GM21515 (cell line): Measurements from ENCODE around the gene ARFRP1.
"Not testable (repeated sequence)": the region's sequence is repeated elsewhere in the genome, so short reads cannot be mapped to it uniquely, and the experiment has no call there.

Experiments used
- ATAC-seq: cut with Tn5 transposase; IDR thresholded peaks from one replicate; pipeline ENCODE4 v1.9.1; 2021; ENCODE audit not compliant: unreplicated experiment

ARFRP1 gene

DNA sequence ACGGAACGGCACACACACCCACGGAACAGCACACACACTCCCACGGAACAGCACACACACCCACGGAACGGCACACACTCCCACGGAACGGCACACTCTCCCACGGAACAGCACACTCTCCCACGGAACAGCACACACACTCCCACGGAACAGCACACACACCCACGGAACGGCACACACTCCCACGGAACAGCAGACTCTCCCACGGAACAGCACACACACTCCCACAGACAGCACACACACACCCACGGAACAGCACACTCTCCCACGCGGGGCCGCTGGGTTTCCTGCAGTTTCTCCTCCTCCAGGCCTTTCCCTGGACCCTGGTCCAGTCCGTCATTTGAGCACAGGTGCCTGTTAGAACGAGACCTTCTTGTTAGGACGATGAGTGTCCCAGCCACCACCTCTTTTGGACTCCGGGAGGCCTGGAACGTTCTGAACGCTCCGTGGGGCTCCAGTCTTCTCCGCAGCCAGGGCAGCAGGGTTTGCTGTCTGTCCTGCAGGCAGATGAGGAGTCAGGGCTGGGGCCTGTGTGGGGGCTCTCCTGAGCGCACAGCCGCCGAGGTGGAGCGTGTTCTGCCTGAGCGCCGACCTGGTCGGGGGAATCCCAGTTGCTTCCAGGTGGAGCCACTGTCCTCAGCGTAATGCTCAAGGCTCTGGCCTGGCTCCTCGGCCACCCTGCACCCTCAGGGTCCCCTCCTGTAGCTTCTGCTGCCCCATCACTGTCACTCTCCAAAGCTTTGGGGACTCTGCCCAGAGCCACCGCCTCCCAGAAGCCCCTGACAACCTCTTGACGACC lies 28.9 kb downstream of the ARFRP1 start:
- no peak for ATAC-seq

DNA sequence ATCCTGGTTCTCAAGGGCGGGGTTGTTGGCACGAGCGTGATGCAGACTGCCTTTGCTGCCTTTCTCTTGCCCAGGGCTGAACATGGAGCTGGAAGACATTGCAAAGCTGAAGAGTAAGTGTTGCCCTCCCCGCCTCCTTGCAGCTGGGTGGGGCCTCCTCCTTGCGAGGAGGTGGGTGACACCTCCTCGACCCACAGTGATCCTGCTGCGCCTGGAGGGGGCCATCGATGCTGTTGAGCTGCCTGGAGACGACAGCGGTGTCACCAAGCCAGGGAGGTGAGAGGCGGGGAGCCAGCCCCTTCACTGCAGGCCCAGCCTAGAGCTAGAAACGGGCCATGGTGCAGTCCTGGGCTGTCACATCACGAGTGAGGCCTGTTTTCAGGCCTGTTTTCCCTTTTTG lies 29.7 kb downstream of the ARFRP1 start:
- no peak for ATAC-seq

DNA sequence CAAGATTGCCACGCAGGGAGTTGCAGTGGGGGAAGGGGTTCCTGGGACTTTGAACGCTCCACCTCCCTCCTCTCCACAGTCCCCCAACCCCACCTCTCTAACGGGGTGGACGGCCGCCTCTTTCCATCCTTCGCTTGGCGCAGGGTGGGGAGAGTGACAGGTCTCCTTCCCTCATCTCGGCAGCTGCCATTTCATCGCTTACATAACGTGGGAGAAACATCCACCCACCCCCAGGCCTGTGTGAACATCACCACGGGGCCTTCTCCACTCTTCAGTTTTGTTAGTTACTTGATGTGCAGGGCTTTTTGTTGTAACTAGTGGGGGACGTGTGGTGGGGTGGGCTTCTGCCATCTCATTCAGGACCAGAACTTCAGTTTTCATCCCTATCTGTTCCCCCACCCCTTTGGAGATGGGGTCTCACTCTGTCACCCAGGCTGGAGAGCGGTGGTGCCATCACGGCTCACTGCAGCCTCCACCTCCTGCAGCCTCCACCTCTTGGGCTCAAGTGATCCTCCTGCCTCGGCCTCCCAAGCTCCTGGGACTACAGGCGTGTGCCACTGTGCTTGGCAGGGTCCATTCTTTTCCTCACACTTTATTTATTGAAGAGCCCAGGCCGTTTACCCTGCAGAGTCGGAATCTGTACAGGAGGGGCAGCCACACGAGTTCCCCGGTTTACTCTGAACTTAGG lies 32.0 kb downstream of the ARFRP1 start:
- ATAC-seq: no peak

DNA sequence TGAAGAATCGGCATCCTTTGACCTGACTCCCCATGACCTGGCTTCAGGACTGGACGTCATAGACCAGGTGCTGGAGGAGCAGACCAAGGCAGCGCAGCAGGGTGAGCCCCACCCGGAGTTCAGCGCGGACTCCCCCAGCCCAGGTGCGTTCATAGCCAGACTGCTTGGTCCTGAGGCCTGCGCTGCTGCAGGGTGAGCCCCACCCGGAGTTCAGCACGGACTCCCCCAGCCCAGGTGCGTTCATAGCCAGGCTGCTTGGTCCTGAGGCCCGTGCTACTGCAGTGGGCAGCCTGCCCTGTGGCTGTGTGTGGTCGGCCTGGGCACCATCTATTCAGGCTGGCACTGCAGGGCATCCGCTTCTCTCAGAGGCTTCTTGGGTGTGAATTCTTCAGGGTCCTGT lies 33.8 kb downstream of the ARFRP1 start:
- no peak for ATAC-seq

DNA sequence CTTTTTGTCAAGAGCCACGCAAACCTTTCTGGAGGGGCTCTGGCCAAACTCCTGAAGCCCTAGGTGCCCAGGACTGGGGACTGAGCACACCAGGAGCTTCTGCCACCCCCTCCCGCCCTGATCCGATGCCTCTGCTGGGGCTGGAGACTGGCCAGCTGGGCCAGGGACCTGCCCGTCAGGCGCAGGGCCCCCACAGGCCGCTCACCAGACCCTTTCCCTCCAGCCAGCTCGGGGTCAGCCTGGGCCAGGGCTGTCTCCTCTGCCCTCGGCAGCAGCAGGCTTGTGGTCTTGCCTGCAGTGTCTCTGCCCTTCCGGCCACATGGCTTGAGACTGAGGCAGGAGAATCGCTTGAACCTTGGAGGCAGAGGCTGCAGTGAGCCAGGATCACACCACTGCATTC lies 35.1 kb downstream of the ARFRP1 start:
- no peak for ATAC-seq

DNA sequence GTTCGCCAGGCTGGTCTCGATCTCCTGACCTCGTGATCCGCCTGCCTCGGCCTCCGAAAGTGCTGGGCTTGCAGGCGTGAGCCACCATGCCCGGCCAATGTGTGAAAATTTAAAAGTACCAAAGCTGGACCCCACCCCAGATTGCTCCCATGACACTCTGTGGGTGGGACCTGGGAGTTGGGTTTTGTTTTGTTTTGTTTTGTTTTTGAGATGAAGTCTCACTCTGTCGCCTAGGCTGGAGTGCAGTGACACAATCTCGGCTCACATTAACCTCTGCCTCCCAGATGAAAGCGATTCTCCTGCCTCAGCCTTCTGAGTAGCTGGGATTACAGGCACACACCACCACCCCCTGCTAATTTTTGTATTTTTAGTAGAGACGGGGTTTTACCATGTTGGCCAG lies 36.1 kb downstream of the ARFRP1 start:
- not testable (repeated sequence) for ATAC-seq

DNA sequence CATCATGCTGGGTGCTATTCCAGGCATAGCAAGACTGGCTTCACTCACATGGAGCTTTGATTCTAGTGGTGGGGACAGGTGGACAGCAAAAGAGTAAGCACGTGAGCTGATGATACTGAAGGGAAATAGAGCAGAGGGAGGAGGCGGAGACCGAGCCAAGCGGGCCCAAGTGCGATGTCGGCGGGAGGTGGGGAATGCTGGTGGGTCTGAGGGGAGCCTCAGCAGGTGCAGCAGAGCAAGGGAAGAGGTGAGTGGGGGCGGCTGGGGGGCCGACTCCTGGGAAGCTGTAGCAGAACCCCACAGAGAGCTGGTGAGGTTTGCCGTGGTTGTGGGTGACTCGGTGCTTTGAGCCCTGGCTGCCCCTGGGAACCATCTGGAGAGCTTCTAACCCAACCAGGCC lies 39.4 kb downstream of the ARFRP1 start:
- no peak for ATAC-seq

DNA sequence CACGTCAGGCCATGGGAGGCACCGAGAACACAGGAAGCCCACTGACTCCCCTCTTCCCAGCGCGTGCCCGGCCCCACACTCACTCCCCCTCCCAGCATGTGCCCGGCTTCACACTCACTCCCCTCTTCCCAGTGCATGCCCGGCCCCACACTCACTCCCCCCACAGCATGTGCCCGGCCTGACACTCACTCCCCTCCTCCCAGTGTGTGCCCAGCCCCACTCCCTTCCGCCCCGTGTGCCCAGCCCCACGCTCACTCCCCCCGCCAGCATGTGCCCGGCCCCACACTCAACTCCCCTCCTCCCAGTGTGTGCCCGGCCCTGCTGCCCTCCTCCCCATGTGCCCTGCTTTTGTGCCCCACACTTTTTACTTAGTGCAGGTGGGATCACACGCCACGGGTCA lies 39.9 kb downstream of the ARFRP1 start:
- no peak for ATAC-seq

DNA sequence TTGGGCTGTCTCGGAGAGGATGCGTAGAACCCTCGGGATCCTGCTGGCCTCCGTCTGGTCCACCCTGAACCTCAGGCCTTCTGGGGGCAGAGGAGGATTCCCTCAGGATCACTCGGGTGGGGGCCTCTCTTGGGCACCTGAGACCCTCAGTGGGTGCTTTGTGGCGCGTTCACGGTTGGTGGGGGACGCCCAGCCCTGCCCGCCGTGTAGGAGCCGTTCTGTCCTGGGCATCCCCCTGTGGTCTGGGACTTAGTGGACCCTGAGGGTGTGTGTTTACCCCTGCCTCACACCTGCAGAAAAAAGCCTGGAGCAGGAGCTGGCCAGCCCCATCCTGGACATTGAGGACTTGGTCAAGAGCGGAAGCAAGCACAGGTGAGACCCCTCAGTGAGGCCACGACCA lies 42.1 kb downstream of the ARFRP1 start:
- ATAC-seq: no peak

DNA sequence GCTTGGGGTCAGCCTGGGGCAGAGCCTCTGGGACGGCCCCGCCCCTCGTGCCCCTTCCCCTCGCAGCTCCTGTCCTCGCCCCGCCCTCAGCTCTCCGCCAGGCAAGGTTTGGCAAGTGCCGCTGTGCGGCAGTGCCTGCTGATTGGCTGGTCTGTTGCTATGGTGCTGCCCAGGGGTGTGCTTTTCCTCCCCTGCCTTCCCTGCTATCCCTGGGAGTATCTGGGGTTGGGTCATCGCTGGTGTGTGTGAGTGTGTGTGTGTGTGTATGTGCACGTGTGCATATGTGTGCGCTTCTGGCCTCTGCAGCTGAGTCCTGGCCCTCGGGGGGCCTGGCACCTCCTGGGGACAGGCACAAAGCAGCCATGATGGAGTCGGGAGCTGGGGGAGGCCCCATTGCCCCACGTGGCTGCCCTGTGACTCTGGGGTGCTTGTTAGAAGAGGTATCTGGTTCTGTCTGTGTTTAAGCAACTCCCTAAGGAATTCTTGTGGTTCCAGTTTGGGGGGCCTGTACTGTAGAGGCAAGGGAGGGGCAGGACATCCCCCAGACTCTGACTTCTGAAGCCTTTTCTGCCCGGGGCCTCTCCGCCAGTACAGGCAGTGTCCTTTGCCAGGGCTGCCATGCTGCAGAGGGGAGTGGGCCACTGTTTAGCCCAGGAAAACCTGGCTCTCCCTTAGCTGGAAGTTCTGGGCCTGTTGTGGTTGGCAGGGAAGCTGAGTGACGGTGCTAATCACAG lies 42.7 kb downstream of the ARFRP1 start:
- no peak for ATAC-seq

DNA sequence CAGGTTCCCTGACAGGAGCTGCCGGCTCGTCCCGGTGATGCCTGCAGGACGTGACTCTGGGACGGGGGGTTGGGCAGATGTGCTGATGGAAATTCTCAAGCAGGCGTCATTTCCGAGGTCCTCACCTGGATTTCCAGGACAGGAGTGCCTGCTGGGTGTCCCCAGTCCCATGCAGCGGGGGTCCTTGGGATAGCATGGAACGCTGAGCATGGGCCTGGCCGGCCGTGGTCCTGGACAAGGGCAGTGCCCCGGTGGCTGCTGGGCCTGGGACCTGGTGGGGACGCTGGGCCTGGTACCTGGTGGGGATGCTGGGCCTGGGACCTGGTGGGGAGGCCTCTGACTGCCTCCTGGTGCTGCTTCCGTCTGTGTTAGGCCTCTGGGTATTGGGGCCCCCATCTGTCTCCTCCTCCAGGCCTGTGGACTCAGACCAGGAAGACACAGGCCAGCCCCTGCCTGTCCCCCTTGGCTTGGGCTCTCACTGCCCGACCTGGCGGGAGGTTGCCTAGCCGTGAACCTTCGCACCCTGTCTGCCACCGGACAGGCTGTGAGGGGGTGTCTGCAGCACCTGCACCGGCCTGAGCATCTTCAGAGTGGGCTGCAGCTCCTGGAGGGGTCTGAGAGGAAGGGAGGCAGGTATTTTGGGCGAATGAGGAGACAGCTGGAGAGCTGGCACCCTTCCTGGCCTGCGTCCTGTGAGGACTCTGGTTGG lies 43.5 kb downstream of the ARFRP1 start:
- ATAC-seq: no peak

DNA sequence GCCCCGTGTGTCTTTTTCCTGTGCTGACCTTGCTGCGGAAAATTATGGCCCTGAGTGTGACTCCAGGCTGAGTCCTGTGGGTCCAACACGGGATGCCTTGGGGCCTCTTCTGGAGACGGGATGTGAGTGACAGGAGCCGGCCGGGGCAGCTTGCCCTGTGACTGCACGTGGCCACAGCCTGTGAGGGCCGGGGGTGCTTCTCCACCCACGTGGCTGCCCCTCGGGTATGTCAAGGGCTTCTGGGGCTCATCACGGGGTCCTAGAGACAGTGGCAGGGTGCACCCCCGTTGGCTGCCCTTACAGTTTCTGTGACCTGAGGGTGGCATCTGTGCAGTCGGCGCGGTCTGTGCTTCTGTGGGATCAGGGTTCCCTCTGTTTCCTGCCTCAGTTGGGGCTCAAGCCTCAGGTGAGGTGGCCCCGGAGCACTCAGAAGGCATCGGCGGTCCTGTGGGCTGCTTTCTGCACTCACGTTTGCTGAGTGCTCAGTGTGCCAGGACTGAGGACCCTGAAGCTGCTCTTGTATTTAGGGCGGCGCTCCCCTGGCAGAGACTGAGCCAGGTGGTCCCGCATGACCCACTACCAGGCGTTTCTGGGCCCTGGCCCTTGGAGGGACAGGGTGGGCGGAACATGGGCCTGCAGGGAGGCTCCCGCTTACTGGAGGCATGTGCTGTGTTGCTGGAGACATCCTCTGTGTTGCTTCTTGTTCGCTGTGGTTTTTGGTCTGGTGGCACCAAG lies 44.3 kb downstream of the ARFRP1 start:
- no peak for ATAC-seq

DNA sequence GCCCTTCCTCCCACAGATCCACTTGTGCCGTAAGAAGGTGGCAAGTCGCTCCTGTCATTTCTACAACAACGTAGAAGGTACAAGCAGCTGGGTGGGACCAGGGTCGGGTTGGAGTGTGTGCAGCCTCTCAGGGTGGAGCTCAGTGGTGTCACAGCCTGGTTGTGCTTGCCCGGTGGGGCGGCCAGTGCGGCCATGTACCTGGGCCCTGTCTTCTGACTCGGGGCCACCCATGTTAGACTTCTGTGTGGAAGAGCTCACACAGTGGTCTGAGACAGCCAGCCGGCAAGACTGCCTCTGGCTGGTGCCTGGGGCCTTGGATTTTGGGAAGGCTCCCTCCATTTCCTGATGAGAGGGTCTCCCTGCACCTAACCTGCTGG lies 45.0 kb downstream of the ARFRP1 start:
- ATAC-seq: no peak

DNA sequence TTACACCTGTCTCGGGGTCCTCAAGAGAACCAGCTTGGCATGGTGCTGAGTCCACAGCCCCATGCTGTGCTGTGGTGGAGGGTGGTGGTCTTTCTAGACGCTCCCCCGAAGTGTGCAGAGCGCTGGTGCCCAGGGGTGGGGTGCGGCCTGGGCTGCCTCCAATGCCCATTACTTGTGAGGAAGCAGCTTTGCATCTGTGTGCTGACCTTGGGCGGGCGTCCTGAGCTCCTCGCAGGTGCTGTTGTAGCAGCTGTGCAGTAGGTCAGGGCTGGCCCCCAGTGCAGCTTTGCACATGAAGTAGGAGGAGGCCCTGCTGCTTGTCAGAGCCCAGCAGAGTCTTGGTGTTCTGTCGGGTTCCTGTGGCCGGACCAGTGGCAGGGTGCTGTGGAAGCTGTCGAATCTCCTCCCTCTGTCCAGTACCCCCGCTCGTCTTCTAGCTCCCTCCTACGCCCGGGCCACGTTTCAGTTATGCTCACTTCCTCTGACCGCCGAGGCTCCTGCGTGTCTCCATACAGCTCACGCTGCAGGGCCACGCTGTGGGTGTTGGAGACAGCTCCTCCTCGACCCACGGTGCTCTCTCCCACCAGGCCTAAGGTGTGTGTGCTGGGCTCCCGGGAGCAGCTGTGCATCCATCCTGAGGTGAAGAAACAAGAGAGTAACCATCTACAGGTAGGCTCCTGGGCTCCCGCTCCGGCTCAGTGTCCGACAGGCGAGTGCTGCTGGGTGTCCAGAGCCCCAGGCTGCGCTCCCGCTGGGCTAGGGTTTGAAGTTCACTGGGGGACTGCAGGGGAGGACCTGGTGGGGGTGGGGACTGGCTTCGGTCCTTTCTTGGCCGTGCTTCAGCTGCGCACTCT lies 45.6 kb downstream of the ARFRP1 start:
- ATAC-seq: no peak

DNA sequence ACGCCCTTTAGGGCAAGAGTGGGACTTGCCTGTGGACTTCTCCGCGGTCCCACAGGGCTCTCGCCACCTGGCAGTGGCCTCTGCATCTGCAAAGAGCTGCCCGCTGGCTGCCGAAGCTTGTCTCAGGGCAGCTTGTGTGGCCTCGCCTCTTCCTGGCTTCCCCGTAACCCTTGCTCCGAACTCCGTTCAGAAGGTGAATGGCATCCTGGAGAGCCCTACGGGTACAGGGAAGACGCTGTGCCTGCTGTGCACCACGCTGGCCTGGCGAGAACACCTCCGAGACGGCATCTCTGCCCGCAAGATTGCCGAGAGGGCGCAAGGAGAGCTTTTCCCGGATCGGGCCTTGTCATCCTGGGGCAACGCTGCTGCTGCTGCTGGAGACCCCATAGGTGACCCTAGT lies 46.7 kb downstream of the ARFRP1 start:
- no peak for ATAC-seq

DNA sequence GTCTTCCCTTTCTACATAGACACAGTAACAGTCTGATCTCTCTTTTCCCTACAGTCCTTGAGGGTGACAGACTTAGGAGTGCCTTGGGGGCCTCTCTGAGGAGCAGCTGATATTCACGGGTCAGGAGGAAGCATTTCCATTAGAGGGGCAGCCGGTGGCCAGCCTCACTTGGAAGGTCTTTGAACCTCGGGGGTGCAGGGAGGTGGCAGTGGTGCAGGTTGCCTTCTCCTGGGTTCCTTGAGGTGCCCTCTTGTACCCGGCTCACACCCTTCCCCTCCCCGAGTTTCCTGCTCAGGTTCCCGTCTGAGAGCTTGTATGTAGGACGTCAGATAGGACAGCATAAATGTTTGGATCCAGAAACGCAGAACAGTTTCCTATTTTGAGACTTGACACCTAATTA lies 47.2 kb downstream of the ARFRP1 start:
- no peak for ATAC-seq

DNA sequence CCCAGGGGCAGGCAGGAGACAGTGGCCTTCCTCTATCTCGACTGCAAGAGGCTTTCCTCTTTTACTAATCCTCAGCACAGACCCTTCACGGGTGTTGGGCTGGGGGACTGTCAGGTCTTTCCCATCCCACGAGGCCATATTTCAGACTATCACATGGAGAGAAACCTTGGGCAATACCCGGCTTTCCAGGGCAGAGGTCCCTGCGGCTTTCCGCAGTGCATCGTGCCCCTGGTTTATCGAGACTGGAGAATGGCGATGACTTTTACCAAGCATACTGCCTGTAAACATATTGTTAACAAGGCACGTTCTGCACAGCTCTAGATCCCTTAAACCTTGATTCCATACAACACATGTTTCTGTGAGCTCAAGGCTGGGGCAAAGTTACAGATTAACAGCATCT lies 47.6 kb downstream of the ARFRP1 start:
- not testable (repeated sequence) for ATAC-seq

DNA sequence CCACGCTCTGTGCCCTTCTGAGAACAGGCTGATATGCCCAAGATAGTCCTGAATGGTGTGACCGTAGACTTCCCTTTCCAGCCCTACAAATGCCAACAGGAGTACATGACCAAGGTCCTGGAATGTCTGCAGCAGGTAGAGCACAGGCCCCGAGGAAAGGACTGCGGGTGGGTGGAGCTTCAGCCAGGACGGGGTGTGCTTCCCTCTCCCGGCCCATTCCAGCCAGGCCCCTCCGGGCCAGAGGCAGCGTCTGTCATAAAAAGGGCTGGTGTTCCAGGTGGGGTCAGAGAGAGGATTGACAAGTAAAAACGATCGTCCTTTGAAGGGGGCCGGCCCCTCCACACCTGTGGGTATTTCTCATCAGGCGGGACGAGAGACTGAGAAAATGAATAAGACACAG lies 48.4 kb downstream of the ARFRP1 start:
- no peak for ATAC-seq

DNA sequence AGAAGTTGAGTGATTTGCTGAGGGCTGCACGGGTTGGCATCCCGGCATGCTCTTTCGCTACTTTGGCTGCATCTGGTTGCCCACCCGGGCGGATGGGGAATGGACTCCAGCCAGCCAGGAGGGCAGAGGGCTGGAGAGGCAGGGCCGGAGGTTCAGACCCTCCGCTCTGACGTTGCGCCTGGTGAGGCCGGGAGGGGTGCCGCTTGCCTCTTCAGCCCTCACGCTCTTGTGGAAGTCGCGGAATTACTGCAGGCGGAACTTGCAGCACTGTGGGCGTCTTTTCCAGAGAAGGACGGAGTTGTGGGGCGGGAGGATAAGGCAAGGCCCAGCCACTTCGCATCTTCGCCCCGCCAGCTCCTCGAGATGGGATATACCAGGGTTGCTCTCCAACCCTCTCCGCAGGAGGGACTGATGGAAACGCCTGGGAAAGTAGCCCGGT lies 49.0 kb downstream of the ARFRP1 start:
- no peak for ATAC-seq
